Panc1 (cell line): ENCODE data around the gene SLC25A10. TPM values are rescaled to one million over a fixed set of nuclear protein-coding genes. Genes with fewer than 3 reads are reported as not detected.

Experiments used
- ATAC-seq: fragments of 200-7000 bp; cut with Tn5 transposase; 2 replicates; pipeline ENCODE4 v1.9.1; 2020; ENCODE audit warnings: mild to moderate bottlenecking, moderate library complexity
- BruUV-seq: library from RNA; stranded (reverse); fragments of 400-500 nt; replicated peaks from 2 replicates; lab custom pipeline; 2021; lab: Mats Ljungman, UMichigan
- CTCF ChIA-PET: fragments of 300-600 bp; sonication (Branson Sonifier 250); formaldehyde crosslinking; loops from one replicate; lab custom pipeline; 2022; ENCODE audit warnings: antibody characterized with exemption; lab: Charles Lee
- POLR2A ChIA-PET: fragments of 300-600 bp; sonication (Branson Sonifier 250); formaldehyde crosslinking; loops from one replicate; lab custom pipeline; 2022; ENCODE audit warnings: antibody characterized with exemption; lab: Charles Lee
- DNase-seq: peaks from one replicate; pipeline ENCODE4 v3.0.0-alpha.2; 2010; ENCODE audit warnings: low read depth, low spot score
- H3K27ac ChIP-seq: 2 replicates; pipeline ENCODE4 v1.5.1; 2011; ENCODE audit warnings: mild to moderate bottlenecking, low read length, inconsistent platforms
- H3K27me3 ChIP-seq: fragments of 200-500 bp; sonication (Bioruptor generic); 2 replicates; pipeline ENCODE4 v1.6.0; 2014; ENCODE audit warnings: low read length, inconsistent platforms; ENCODE audit not compliant: control insufficient read depth, insufficient read depth
- H3K36me3 ChIP-seq: fragments of 200-500 bp; sonication (Bioruptor generic); 2 replicates; pipeline ENCODE4 v1.5.1; 2014; ENCODE audit warnings: inconsistent platforms, mild to moderate bottlenecking, low read length, moderate library complexity; ENCODE audit not compliant: control insufficient read depth, insufficient read depth
- H3K4me1 ChIP-seq: 2 replicates; pipeline ENCODE4 v1.5.1; 2011; ENCODE audit warnings: inconsistent platforms, mild to moderate bottlenecking, low read length, moderate library complexity; ENCODE audit not compliant: control insufficient read depth, insufficient read depth
- H3K4me3 ChIP-seq, 2 experiments: 2 replicates each; pipeline ENCODE4 v1.5.1; 2011 to 2012; ENCODE audit warnings: low read depth in 2 of 2, low read length in 2 of 2, mild to moderate bottlenecking in 2 of 2, inconsistent platforms in 1 of 2, moderate library complexity in 1 of 2
- H3K9me3 ChIP-seq: fragments of 200-500 bp; sonication (Bioruptor generic); 2 replicates; pipeline ENCODE4 v1.5.1; 2014; ENCODE audit warnings: low read depth, mild to moderate bottlenecking, inconsistent platforms, low read length, moderate library complexity; ENCODE audit not compliant: control insufficient read depth, insufficient read depth
- CTCF ChIP-seq: fragments of 450-650 bp; IDR thresholded peaks from 2 replicates; pipeline ENCODE4 v1.5.1; 2017; ENCODE audit warnings: mild to moderate bottlenecking
- POLR2AphosphoS5 ChIP-seq: IDR thresholded peaks from 2 replicates; pipeline ENCODE4 v1.6.1; 2012; ENCODE audit warnings: mild to moderate bottlenecking, low read depth, low read length, moderate library complexity
- REST ChIP-seq, 2 experiments: IDR thresholded peaks; 2 replicates each; pipeline ENCODE4 v1.6.1; 2011 to 2012; ENCODE audit warnings: low read depth in 2 of 2, control low read depth in 1 of 2, low read length in 1 of 2, mild to moderate bottlenecking in 1 of 2, moderate library complexity in 1 of 2; ENCODE audit not compliant: insufficient read depth in 1 of 2
- SIN3A ChIP-seq: IDR thresholded peaks from 2 replicates; pipeline ENCODE4 v1.6.1; 2012; ENCODE audit warnings: low read depth, mild to moderate bottlenecking, low read length, moderate library complexity, borderline replicate concordance; ENCODE audit not compliant: insufficient read depth
- TCF7L2 ChIP-seq: IDR thresholded peaks from 2 replicates; pipeline ENCODE4 v1.6.1; 2011; ENCODE audit warnings: mild to moderate bottlenecking, low read depth, low read length, inconsistent platforms
- in situ Hi-C: cut with HindIII; loops from 2 replicates; pipeline ENCODE4 v1.10.0; 2016; ENCODE audit warnings: low sequenced_read_pairs, low pct_unique_long_range_greater_than_20kb
- intact Hi-C: fragments of 100-400 bp; cut with micrococcal nuclease; formaldehyde crosslinking; loops from one replicate; pipeline ENCODE4 v1.10.0; 2022; ENCODE audit not compliant: unreplicated experiment
- total RNA-seq: library from RNA; stranded (reverse); gene quantifications from one replicate; pipeline ENCODE4 v1.2.1, GENCODE V29; 2021; ENCODE audit not compliant: unreplicated experiment

The SLC25A10 gene
- total RNA-seq, 1 experiment from 2014 or later, result 81.2 TPM

GRCh38 chr17:81666342-81667191, 45.5 kb upstream of the SLC25A10 start, which contains the start of the genes CCDC137 and OXLD1:
TSS of gene CCDC137 (plus strand) at chr17:81666737. CDS start at chr17:81666767, 30 bp downstream.
TSS of gene OXLD1 (minus strand) at chr17:81666605. CDS start at chr17:81666577, 28 bp downstream.
- H3K36me3 ChIP-seq, result no peaks in the 10 kb centered on the region; the same call in 1 of the 2 replicates
- BruUV-seq, result no TSS peak
- ChIA-PET CTCF (no interaction called here), POLR2A (interaction anchor here (1.1 kb wide), 1 partner anchor 17 kb away, joined by 3 read pairs; the partner anchor contains the start of genes ARL16 and HGS)
- ATAC-seq (peak; percentile 98), DNase-seq (peak; percentile 60)
- peak within 1 kb of the TSS; percentile 86 to 88 for H3K4me3 ChIP-seq
- TF ChIP-seq REST (IDR thresholded peaks at IDR 0.05; ENCODE audit: insufficient read depth in 1 of 2, low read depth in 2 of 2, low read length in 1 of 2), result peak in 1 of 2 experiments; percentile 57; a peak in 1 of 4 replicates
- TF ChIP-seq SIN3A, result peak; percentile 88; the same call in 1 of the 2 replicates
- TF ChIP-seq CTCF, result no peak
- peak; percentile 59; the same call in 1 of the 2 replicates for TF ChIP-seq TCF7L2
- TF ChIP-seq POLR2AphosphoS5, result peak; percentile 95
- no peaks in the 10 kb centered on the region for H3K27me3 ChIP-seq
- intact Hi-C loops, result loop anchor here (5.0 kb wide), 1 partner anchor 34 kb away; no protein-coding TSS in a partner anchor
- H3K9me3 ChIP-seq, result no peaks in the 10 kb centered on the region
- peaks cover 21% of the 10 kb centered on the region for H3K4me1 ChIP-seq
- H3K27ac ChIP-seq, result peak within 1 kb of the TSS; percentile 99
- in situ Hi-C loops, result no loop called here

GRCh38 chr17:81667754-81668153, 44.3 kb upstream of the SLC25A10 start:
- TSS peak; percentile 80 for BruUV-seq
- H3K9me3 ChIP-seq, result no peaks in the 10 kb centered on the region
- in situ Hi-C loops, result no loop called here
- no peaks in the 10 kb centered on the region; the same call in 1 of the 2 replicates for H3K36me3 ChIP-seq
- H3K4me1 ChIP-seq, result peaks cover 21% of the 10 kb centered on the region
- POLR2A ChIA-PET, result interaction anchor here (0.7 kb wide), 1 partner anchor 148 kb away, joined by 8 read pairs; no protein-coding TSS in a partner anchor
- intact Hi-C loops, result loop anchor here (5.0 kb wide), 1 partner anchor 35 kb away; no protein-coding TSS in a partner anchor
- DNase-seq (no peak), ATAC-seq (no peak)
- CTCF ChIA-PET, result interaction anchor here (0.7 kb wide), 1 partner anchor 19 kb away, joined by 3 read pairs; no protein-coding TSS in a partner anchor
- H3K27me3 ChIP-seq, result no peaks in the 10 kb centered on the region
- peak overlapping the region; percentile 83 for H3K27ac ChIP-seq
- TF ChIP-seq CTCF, result no peak
- no peak for TF ChIP-seq REST (IDR thresholded peaks at IDR 0.05; ENCODE audit: insufficient read depth in 1 of 2, low read depth in 2 of 2, low read length in 1 of 2)
- TF ChIP-seq SIN3A, result no peak
- no peak for TF ChIP-seq TCF7L2
- no peak for TF ChIP-seq POLR2AphosphoS5
- H3K4me3 ChIP-seq, result peak overlapping the region; percentile 86 to 88
